Measurements from ENCODE around the gene RFX4.

RFX4 gene

GRCh38 chr12:106733660-106734059 lies 150.9 kb downstream of the RFX4 start:
- H3K9ac ChIP-seq (ENCODE audit: low read length in 5 of 5), result no peak overlapping the region
- no peak overlapping the region for H3K4me3 ChIP-seq (ENCODE audit: low read depth in 1 of 5, low read length in 5 of 5)
- no peaks in the 10 kb centered on the region for H3K36me3 ChIP-seq (ENCODE audit: control insufficient read depth in 5 of 5, insufficient read depth in 5 of 5, low read length in 5 of 5)
- peaks cover 0 to 8% (median 6%) of the 10 kb centered on the region in 5 donors for H3K4me1 ChIP-seq (ENCODE audit: control insufficient read depth in 5 of 5, insufficient read depth in 5 of 5, low read length in 5 of 5)
- no peak overlapping the region for H3K27ac ChIP-seq (ENCODE audit: low read depth, low read length)
- no peaks in the 10 kb centered on the region for H3K9me3 ChIP-seq (ENCODE audit: control insufficient read depth in 5 of 5, low read length in 5 of 5)
- no peaks in the 10 kb centered on the region for H3K27me3 ChIP-seq (ENCODE audit: control insufficient read depth in 5 of 5, insufficient read depth in 4 of 5, low read length in 5 of 5)

DNA sequence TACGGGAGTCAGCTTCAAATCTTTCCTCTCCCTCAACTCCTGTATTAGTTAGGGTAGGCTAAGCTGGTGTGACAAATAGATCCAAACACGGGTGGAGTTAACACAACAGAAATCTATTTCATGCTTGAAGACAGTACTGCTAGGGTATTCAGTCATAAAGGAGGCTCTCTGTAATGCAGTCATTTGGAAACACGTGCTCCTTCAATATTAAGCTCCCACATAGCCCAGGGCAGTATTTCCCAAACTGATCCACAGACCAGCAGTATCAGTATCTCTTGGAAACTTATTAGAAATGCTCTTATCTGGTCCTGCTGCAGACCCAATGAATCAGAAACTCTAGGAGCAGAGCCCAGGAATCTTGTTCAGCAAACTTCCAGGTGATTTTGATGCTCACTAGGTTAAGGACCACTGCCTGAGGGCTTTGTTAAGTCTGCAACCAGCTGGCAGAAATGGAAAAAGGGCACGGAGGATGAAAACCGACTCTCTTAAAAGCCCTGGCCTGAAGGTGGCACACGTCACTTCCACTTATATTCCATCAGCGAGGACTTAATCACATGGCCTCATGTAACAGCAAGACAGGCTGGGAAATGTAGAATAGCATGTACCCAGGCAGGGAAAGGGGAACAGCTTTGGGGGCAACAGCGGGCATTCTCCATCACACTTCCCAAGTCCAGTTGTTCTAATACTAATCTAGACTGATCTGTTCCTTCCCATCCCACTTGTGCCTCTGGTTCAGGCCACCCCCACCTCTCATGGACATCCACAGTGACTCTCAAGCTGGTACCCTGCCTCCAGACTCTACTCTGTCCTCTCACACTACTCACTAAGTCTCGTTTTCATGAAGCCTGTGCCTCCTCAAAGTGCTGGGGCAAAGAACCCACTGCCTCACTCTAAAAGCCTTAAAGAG lies 153.5 kb downstream of the RFX4 start:
- Histone ChIP-seq H3K9ac (ENCODE audit: low read length in 5 of 5) (no peak overlapping the region), H3K36me3 (ENCODE audit: control insufficient read depth in 5 of 5, insufficient read depth in 5 of 5, low read length in 5 of 5) (no peaks in the 10 kb centered on the region), H3K4me3 (ENCODE audit: low read depth in 1 of 5, low read length in 5 of 5) (no peak overlapping the region), H3K27ac (ENCODE audit: low read depth, low read length) (no peak overlapping the region), H3K4me1 (ENCODE audit: control insufficient read depth in 5 of 5, insufficient read depth in 5 of 5, low read length in 5 of 5) (no peaks in the 10 kb centered on the region), H3K9me3 (ENCODE audit: control insufficient read depth in 5 of 5, low read length in 5 of 5) (no peaks in the 10 kb centered on the region), H3K27me3 (ENCODE audit: control insufficient read depth in 5 of 5, insufficient read depth in 4 of 5, low read length in 5 of 5) (no peaks in the 10 kb centered on the region)

DNA sequence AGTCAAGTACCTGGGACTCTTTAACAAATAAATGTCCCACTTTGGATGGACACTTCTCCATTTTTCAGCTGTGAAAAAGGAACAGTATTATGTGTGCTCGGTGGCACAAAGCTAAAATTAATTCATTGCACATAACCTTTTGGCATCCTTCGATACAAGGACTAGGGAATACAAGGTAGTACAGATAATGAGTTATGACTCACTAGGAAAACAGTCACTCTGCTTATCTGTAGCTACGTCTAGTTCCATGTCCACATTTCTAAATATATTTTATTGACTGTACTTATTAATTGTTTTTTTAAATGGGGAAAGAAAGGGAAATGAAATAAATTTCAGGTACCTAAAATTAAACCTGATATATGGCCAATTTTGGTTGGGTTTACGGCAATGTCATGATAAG lies 156.5 kb downstream of the RFX4 start:
- H3K4me3 ChIP-seq (ENCODE audit: low read depth in 1 of 5, low read length in 5 of 5), result no peak overlapping the region
- H3K27me3 ChIP-seq (ENCODE audit: control insufficient read depth in 5 of 5, insufficient read depth in 4 of 5, low read length in 5 of 5), result no peaks in the 10 kb centered on the region
- no peaks in the 10 kb centered on the region for H3K9me3 ChIP-seq (ENCODE audit: control insufficient read depth in 5 of 5, low read length in 5 of 5)
- no peaks in the 10 kb centered on the region for H3K4me1 ChIP-seq (ENCODE audit: control insufficient read depth in 5 of 5, insufficient read depth in 5 of 5, low read length in 5 of 5)
- no peak overlapping the region for H3K27ac ChIP-seq (ENCODE audit: low read depth, low read length)
- H3K9ac ChIP-seq (ENCODE audit: low read length in 5 of 5), result no peak overlapping the region
- H3K36me3 ChIP-seq (ENCODE audit: control insufficient read depth in 5 of 5, insufficient read depth in 5 of 5, low read length in 5 of 5), result no peaks in the 10 kb centered on the region

DNA sequence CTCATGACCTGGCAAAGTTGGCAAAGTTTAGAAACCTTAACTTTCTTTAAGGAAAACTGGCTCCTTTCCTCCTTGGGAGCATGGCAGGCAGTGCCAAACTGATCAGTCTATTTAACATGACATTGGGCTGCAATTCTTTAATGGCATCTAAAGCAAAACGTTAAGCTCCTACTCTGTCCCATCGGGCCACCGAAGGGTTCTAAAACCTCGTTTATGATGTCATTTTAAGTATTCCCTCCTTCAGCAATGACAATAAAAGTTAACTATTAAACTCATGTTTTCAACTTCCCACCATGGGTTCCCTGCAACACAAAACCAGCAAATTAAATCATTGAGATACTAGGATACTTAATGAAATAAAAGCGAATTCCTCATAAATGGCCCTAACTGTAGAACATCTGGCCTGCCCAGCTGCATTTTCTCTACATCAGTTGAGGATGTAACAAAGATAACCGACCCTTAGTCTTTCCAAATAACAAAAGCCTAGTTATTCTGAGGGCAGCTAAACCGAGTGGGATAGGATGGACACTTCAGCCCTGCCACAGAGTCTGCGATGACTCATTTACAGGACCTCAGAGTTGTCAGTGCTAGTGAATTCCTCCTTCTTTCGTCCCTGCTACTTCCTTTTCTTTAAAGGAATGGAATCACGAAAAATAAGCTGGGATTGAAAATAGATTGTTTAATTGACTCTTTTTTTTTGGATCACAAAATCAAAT lies 157.2 kb downstream of the RFX4 start:
- Histone ChIP-seq H3K4me3 (ENCODE audit: low read depth in 1 of 5, low read length in 5 of 5) (no peak overlapping the region), H3K9ac (ENCODE audit: low read length in 5 of 5) (no peak overlapping the region), H3K27me3 (ENCODE audit: control insufficient read depth in 5 of 5, insufficient read depth in 4 of 5, low read length in 5 of 5) (no peaks in the 10 kb centered on the region), H3K4me1 (ENCODE audit: control insufficient read depth in 5 of 5, insufficient read depth in 5 of 5, low read length in 5 of 5) (no peaks in the 10 kb centered on the region), H3K27ac (ENCODE audit: low read depth, low read length) (no peak overlapping the region), H3K36me3 (ENCODE audit: control insufficient read depth in 5 of 5, insufficient read depth in 5 of 5, low read length in 5 of 5) (no peaks in the 10 kb centered on the region), H3K9me3 (ENCODE audit: control insufficient read depth in 5 of 5, low read length in 5 of 5) (no peaks in the 10 kb centered on the region)

GRCh38 chr12:106740818-106741217 lies 158.0 kb downstream of the RFX4 start:
- no peak overlapping the region for H3K27ac ChIP-seq (ENCODE audit: low read depth, low read length)
- no peak overlapping the region for H3K4me3 ChIP-seq (ENCODE audit: low read depth in 1 of 5, low read length in 5 of 5)
- no peaks in the 10 kb centered on the region for H3K9me3 ChIP-seq (ENCODE audit: control insufficient read depth in 5 of 5, low read length in 5 of 5)
- no peak overlapping the region for H3K9ac ChIP-seq (ENCODE audit: low read length in 5 of 5)
- no peaks in the 10 kb centered on the region for H3K4me1 ChIP-seq (ENCODE audit: control insufficient read depth in 5 of 5, insufficient read depth in 5 of 5, low read length in 5 of 5)
- no peaks in the 10 kb centered on the region for H3K27me3 ChIP-seq (ENCODE audit: control insufficient read depth in 5 of 5, insufficient read depth in 4 of 5, low read length in 5 of 5)
- no peaks in the 10 kb centered on the region for H3K36me3 ChIP-seq (ENCODE audit: control insufficient read depth in 5 of 5, insufficient read depth in 5 of 5, low read length in 5 of 5)

GRCh38 chr12:106741247-106741646 lies 158.4 kb downstream of the RFX4 start:
- H3K36me3 ChIP-seq (ENCODE audit: control insufficient read depth in 5 of 5, insufficient read depth in 5 of 5, low read length in 5 of 5), result no peaks in the 10 kb centered on the region
- H3K9me3 ChIP-seq (ENCODE audit: control insufficient read depth in 5 of 5, low read length in 5 of 5), result no peaks in the 10 kb centered on the region
- H3K27me3 ChIP-seq (ENCODE audit: control insufficient read depth in 5 of 5, insufficient read depth in 4 of 5, low read length in 5 of 5), result no peaks in the 10 kb centered on the region
- no peak overlapping the region for H3K27ac ChIP-seq (ENCODE audit: low read depth, low read length)
- no peak overlapping the region for H3K9ac ChIP-seq (ENCODE audit: low read length in 5 of 5)
- no peak overlapping the region for H3K4me3 ChIP-seq (ENCODE audit: low read depth in 1 of 5, low read length in 5 of 5)
- no peaks in the 10 kb centered on the region for H3K4me1 ChIP-seq (ENCODE audit: control insufficient read depth in 5 of 5, insufficient read depth in 5 of 5, low read length in 5 of 5)

DNA sequence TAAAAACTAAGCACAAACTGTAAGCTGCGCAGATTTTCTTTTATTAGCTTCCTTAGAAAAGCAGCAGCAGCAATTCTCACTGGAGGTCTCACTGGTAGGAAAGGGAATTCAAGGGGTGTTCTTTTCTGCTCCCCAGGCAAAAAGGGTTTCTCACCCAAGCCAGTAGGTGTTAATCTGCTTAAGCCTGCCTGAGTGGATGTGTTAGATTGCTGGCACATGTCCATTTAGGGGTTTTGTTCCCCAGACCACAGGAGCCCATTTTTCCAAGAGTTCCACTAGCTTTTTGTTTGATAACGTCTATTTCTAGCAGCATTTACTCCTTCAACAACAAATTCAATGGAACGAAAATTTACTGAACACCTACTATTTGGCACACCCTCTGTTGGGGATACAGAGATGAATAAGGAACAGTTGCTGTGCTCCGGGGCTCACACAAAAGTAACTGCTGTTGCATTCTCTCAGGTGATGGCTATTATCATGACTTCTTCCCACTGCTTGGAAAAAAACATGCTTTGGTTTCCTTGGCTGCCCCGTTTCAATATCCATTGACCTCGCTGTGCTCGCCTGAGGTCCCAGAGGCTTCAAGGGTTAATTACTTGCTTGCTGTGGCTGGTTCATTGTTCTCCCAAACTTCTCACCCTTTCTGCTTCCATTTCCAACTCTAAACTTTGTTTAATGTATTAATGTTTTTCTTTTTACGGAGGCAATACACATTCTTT lies 160.6 kb downstream of the RFX4 start:
- Histone ChIP-seq H3K27me3 (ENCODE audit: control insufficient read depth in 5 of 5, insufficient read depth in 4 of 5, low read length in 5 of 5) (no peaks in the 10 kb centered on the region), H3K27ac (ENCODE audit: low read depth, low read length) (no peak overlapping the region), H3K9ac (ENCODE audit: low read length in 5 of 5) (no peak overlapping the region), H3K4me1 (ENCODE audit: control insufficient read depth in 5 of 5, insufficient read depth in 5 of 5, low read length in 5 of 5) (no peaks in the 10 kb centered on the region), H3K36me3 (ENCODE audit: control insufficient read depth in 5 of 5, insufficient read depth in 5 of 5, low read length in 5 of 5) (no peaks in the 10 kb centered on the region), H3K4me3 (ENCODE audit: low read depth in 1 of 5, low read length in 5 of 5) (no peak overlapping the region), H3K9me3 (ENCODE audit: control insufficient read depth in 5 of 5, low read length in 5 of 5) (no peaks in the 10 kb centered on the region)

GRCh38 chr12:106744600-106744999 lies 161.8 kb downstream of the RFX4 start:
- Histone ChIP-seq H3K36me3 (ENCODE audit: control insufficient read depth in 5 of 5, insufficient read depth in 5 of 5, low read length in 5 of 5) (no peaks in the 10 kb centered on the region), H3K9me3 (ENCODE audit: control insufficient read depth in 5 of 5, low read length in 5 of 5) (no peaks in the 10 kb centered on the region), H3K4me3 (ENCODE audit: low read depth in 1 of 5, low read length in 5 of 5) (no peak overlapping the region), H3K27me3 (ENCODE audit: control insufficient read depth in 5 of 5, insufficient read depth in 4 of 5, low read length in 5 of 5) (no peaks in the 10 kb centered on the region), H3K9ac (ENCODE audit: low read length in 5 of 5) (no peak overlapping the region), H3K4me1 (ENCODE audit: control insufficient read depth in 5 of 5, insufficient read depth in 5 of 5, low read length in 5 of 5) (no peaks in the 10 kb centered on the region), H3K27ac (ENCODE audit: low read depth, low read length) (no peak overlapping the region)

DNA sequence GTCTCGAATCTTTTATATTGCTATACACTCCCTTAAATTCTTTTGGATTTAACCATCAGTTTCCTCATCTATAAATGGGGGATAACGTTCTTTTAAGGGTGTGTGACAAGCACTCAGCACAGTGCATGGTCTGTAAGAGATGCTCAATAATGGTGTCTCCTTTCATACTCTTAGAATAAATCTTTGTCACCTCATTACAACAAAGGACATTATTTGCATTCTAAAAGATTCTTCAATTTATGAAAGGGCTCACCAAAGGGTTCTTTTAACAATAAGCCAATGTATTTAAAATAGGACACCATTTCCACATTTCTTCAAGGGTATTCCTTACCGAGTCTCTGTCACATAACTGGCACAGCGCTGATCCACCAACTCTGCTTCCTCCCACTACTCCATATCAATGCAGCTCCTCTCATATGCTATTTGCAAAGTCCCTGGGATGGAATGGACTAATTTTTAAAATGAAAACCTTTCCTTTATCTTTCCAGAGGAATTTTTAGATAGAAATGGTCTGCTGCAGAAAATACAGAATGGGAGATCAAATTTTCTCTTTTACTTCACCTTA lies 162.5 kb downstream of the RFX4 start:
- Histone ChIP-seq H3K9me3 (ENCODE audit: control insufficient read depth in 5 of 5, low read length in 5 of 5) (no peaks in the 10 kb centered on the region), H3K4me1 (ENCODE audit: control insufficient read depth in 5 of 5, insufficient read depth in 5 of 5, low read length in 5 of 5) (no peaks in the 10 kb centered on the region), H3K9ac (ENCODE audit: low read length in 5 of 5) (no peak overlapping the region), H3K27me3 (ENCODE audit: control insufficient read depth in 5 of 5, insufficient read depth in 4 of 5, low read length in 5 of 5) (no peaks in the 10 kb centered on the region), H3K4me3 (ENCODE audit: low read depth in 1 of 5, low read length in 5 of 5) (no peak overlapping the region), H3K36me3 (ENCODE audit: control insufficient read depth in 5 of 5, insufficient read depth in 5 of 5, low read length in 5 of 5) (no peaks in the 10 kb centered on the region), H3K27ac (ENCODE audit: low read depth, low read length) (no peak overlapping the region)

Data from subcutaneous abdominal adipose tissue (tissue), 5 donors.